Activated naive CD4-positive, alpha-beta T cell treated with Interleukin-2 at 50 U/mL for 16 hours (primary cell): ENCODE results near the gene VSIG8.
A peak's percentile ranks its signal among the peaks of the same experiment; 100 is the strongest.

Experiments
- DNase-seq: peaks from one replicate; pipeline ENCODE4 v3.0.0-alpha.2; 2020

VSIG8 gene

GRCh38 chr1:159828176-159828575 lies 34.3 kb downstream of the VSIG8 start:
- no peak for DNase-seq

- DNase-seq: no peak
These were observed 34.9 kb downstream of the VSIG8 start for GRCh38 chr1:159827549-159827948.

- DNase-seq: no peak
These were observed 35.4 kb downstream of the VSIG8 start for GRCh38 chr1:159827102-159827490.

GRCh38 chr1:159826441-159827101 lies 35.9 kb downstream of the VSIG8 start, which contains the start of gene SLAMF8:
TSS of gene SLAMF8 (plus strand) at chr1:159826873. CDS start at chr1:159826899, 26 bp downstream.
- DNase-seq: peak; percentile 51

- no peak for DNase-seq
These were observed 36.9 kb downstream of the VSIG8 start for GRCh38 chr1:159825564-159825963.

- DNase-seq: no peak
These were observed 39.1 kb downstream of the VSIG8 start for GRCh38 chr1:159823406-159823805.

- DNase-seq: no peak
These were observed 41.1 kb downstream of the VSIG8 start for GRCh38 chr1:159821171-159821867.

GRCh38 chr1:159817276-159818041 lies 45.0 kb downstream of the VSIG8 start:
- DNase-seq: no peak

- no peak for DNase-seq
These were observed 46.5 kb downstream of the VSIG8 start for GRCh38 chr1:159815926-159816325.

- DNase-seq: no peak
These were observed 57.5 kb downstream of the VSIG8 start for GRCh38 chr1:159804924-159805323.
